Embryonic facial prominence (tissue), 1 donor: Measurements from ENCODE around the gene CPSF2.
"Not testable (repeated sequence)": the region's sequence is repeated elsewhere in the genome, so short reads cannot be mapped to it uniquely, and the experiment has no call there.

Experiments
- DNase-seq: peaks from one replicate; pipeline ENCODE4 v3.0.0-alpha.2; 2016; ENCODE audit errors: extremely low spot score

Gene CPSF2

GRCh38 chr14:92160619-92161018, 38.9 kb downstream of the CPSF2 start:
- no peak for DNase-seq

- no peak for DNase-seq
Observed at GRCh38 chr14:92161521-92161920, 39.8 kb downstream of the CPSF2 start.

- no peak for DNase-seq
Observed at GRCh38 chr14:92164958-92165357, 43.2 kb downstream of the CPSF2 start.

- no peak for DNase-seq
Observed at GRCh38 chr14:92173668-92174067, 51.9 kb downstream of the CPSF2 start.

GRCh38 chr14:92175811-92176210, 54.0 kb downstream of the CPSF2 start:
- no peak for DNase-seq

- no peak for DNase-seq
Observed at GRCh38 chr14:92176476-92176875, 54.7 kb downstream of the CPSF2 start.

- DNase-seq, result not testable (repeated sequence)
Observed at GRCh38 chr14:92179178-92179577, 57.4 kb downstream of the CPSF2 start.

GRCh38 chr14:92185559-92185958, 63.8 kb downstream of the CPSF2 start:
- DNase-seq, result no peak

GRCh38 chr14:92187616-92188015, 65.8 kb downstream of the CPSF2 start:
- not testable (repeated sequence) for DNase-seq

- DNase-seq, result no peak
Observed at GRCh38 chr14:92190768-92191167, 69.0 kb downstream of the CPSF2 start.

- DNase-seq, result no peak
Observed at GRCh38 chr14:92198804-92199203, 77.0 kb downstream of the CPSF2 start.

GRCh38 chr14:92199763-92200162, 78.0 kb downstream of the CPSF2 start:
- no peak for DNase-seq

- DNase-seq, result no peak
Observed at GRCh38 chr14:92203116-92203515, 81.3 kb downstream of the CPSF2 start.

GRCh38 chr14:92204792-92205191, 83.0 kb downstream of the CPSF2 start:
- no peak for DNase-seq

GRCh38 chr14:92207012-92207927, 85.5 kb downstream of the CPSF2 start:
- no peak for DNase-seq

GRCh38 chr14:92207928-92208265, 86.1 kb downstream of the CPSF2 start:
- DNase-seq, result no peak

- DNase-seq, result no peak
Observed at GRCh38 chr14:92209141-92209540, 87.4 kb downstream of the CPSF2 start.

- DNase-seq, result not testable (repeated sequence)
Observed at GRCh38 chr14:92213125-92213524, 91.4 kb downstream of the CPSF2 start.

GRCh38 chr14:92215579-92215978, 93.8 kb downstream of the CPSF2 start:
- no peak for DNase-seq

GRCh38 chr14:92217936-92218335, 96.2 kb downstream of the CPSF2 start:
- no peak for DNase-seq
